GM12873 (cell line): Measurements from ENCODE around the gene RPL35.

Source experiments
- TF ChIP-seq, protein P1 (sequence below): IDR thresholded peaks from 2 replicates; pipeline ENCODE4 v1.5.1; 2012; ENCODE audit warnings: low read depth, mild to moderate bottlenecking, moderate library complexity, low read length, control low read depth; ENCODE audit not compliant: insufficient read depth; ENCODE audit errors: missing control alignments

The RPL35 gene

DNA sequence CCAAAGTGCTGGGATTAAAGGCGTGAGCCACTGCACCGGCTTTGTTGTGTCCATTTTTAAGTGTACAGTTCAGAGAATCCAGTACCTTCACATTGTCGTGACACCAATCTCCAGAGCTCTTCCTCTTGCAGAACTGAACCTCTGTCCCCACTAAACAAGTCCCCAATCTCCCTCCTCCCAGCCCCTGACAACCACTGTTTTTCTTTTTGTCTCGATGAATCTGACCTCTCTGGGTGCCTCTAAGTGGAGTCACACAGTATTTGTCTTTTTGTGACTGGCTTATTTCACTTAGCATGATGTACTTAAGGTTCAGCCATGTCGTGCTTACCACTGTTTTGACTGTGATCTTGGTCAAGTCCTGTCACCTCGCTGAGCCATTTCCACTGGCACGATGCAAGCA, 6.9 kb downstream of the RPL35 start:
- TF ChIP-seq, protein P1, sequence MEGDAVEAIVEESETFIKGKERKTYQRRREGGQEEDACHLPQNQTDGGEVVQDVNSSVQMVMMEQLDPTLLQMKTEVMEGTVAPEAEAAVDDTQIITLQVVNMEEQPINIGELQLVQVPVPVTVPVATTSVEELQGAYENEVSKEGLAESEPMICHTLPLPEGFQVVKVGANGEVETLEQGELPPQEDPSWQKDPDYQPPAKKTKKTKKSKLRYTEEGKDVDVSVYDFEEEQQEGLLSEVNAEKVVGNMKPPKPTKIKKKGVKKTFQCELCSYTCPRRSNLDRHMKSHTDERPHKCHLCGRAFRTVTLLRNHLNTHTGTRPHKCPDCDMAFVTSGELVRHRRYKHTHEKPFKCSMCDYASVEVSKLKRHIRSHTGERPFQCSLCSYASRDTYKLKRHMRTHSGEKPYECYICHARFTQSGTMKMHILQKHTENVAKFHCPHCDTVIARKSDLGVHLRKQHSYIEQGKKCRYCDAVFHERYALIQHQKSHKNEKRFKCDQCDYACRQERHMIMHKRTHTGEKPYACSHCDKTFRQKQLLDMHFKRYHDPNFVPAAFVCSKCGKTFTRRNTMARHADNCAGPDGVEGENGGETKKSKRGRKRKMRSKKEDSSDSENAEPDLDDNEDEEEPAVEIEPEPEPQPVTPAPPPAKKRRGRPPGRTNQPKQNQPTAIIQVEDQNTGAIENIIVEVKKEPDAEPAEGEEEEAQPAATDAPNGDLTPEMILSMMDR = no peak

DNA sequence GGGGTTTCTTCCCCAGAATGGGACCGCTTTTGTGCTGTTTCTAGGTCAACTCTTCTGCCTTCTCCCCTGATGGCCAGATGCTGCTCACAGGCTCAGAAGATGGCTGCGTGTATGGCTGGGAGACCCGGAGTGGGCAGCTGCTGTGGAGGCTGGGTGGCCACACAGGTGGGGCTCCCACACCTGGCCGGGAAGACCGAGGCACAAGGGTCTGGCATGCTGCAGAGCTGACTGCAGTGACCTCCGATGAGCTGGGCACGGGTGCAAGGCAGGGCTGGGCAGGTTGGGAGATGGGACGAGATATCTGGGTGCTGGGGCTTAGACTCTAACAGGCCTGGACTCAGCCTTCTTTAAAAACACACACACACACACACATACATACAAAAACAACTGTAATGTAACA, 7.6 kb downstream of the RPL35 start:
- TF ChIP-seq, protein P1 = no peak

DNA sequence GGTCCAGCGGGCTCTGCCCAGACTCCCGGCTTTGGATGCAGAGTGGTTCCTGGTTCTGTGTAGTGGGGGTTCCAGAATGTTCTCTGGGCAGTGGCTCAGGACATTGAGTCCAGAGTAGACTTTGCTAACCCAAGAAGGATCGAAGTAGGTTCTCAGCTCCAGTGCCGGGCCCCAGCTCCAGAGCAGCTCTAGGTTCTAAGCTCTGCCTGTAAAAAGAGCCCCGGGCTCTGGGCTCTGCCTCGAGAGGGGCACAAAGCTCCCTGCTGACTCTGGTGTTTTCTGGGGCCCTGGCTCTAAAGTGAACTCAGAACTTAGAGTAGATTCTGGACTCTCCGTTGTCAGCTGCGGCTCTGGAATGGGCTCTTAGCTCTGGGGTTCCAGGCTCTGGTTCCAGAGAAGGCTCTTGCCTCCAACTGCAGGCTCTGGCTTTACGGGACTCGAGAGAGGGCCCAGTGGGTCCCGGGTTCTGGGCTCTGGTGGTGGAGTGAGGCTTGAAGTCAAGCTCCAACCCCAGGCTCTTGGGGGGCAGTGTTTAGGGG, 8.1 kb downstream of the RPL35 start:
- TF ChIP-seq, protein P1 = no peak

DNA sequence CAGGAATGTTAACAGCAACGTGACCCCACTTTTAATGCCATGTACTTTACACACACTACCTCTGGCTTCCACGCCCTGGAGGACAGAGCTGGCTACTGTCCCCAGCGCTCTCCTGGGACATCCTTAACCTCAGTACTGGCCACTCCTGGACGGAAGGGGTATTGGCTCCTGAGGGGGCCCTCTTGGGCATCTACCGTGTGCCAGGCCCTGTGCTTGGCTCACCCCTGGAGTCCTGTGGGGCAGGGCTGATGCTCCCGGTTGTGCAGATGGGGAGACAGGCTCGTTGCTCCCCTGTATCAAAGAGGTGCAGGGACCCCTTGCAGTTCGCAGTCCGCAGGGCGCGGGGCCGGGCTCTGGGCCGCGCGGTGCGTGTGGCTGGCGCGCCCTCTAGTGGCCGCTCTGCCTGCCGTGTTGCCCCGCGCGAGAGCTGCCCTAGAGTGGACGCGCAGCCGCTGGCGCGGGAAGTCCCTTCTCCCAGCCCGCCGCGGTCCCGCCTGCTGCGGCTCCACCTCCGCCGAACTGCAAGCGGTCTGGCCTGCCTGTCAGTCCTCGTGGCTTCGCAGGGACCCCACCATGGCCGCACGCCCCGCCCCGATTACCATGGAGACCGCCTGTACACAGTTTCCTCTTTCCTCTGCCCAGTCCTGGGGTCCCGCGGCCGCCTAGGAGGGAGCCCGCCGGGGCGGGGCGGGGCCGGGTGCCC, 8.8 kb downstream of the RPL35 start, which contains the start of gene WDR38:
TSS of gene WDR38 (plus strand) at position 632 of the 703 bp plus-strand sequence. CDS start 72 bp downstream, outside the sequence.
- TF ChIP-seq, protein P1 = peak; percentile 85

DNA sequence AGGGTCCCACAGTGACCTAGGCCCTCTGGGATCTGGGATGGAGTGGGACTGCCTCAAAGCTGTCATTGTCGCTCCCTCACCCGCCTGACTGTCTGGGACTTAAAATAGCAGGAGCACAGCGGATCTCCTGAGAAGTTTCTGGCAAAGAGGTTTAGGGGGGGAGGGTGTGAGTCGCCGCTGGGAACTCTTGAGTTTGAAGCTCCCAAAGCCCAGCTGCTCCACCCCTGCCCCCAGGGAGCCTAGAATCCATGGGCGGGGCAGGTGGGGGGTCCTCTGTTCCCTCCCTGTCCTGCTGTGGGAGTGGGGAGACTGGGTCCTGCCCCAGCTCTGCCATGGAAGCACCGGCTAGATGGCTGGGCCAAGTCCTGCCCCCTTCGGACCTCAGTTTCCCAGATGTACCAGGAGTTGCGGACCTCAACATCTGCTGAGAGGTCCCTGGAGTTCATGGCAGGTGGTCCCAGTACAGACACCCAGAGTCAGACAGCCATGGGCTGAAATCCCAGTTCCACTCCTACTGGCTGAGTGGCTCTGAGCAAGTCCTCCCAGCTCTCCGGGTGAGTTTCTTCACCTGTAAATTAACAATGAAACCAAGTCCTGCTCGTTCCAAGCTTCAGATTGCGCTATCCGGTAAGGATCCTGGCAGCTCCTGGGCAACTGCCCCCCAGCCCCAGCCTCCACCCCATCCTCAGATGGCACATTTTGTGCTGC, 9.5 kb downstream of the RPL35 start:
- TF ChIP-seq, protein P1 = no peak

DNA sequence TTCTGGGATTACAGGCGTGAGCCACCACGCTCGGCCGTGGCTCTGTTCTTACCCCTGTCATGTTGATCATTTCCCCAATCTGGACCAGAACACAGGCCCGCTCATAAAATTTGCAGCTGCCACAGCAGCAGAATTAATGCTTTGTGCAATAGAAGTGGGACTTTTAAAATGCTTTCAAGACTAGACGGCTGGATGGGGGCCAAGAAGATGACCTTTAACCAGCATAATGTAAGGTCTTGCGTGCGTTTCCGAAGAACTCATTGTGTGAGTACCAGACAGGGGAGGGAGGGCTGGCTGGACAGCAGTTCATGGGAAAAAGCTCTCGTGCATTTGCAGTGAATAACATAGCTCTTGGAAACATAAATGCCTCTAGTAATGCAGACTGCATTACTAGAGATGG, 12.0 kb downstream of the RPL35 start:
- TF ChIP-seq, protein P1 = no peak

DNA sequence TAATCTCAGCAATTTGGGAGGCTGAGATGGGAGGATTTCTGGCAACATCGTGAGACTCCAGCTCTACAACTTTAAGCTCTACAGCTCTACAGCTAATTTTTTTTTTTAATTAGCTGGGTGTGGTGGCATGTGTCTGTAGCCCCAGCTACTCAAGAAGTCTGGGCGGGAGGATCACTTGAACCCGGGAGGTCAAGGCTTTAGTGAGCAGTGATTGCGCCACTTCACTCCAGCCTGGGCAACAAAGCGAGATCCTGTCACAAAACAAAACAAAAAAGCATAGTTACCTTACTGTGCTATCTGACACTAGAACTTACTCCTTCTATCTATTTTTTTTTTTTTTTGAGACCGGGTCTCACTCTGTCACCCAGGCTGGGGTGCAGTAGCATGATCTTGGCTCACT, 14.8 kb downstream of the RPL35 start:
- TF ChIP-seq, protein P1 = no peak
